ENCODE measurements around the gene ID4. TPM values are rescaled to one million over a fixed set of nuclear protein-coding genes. Genes with fewer than 3 reads are reported as not detected.

Gene ID4
- total and polyA plus RNA-seq, 2 donors (not counting 1 experiment from before 2014, with no cell fraction given): not detected

- TF ChIP-seq EZH2 (IDR thresholded peaks at IDR 0.05; ENCODE audit: borderline replicate concordance, insufficient read depth, low read depth, low read length, poor library complexity, severe bottlenecking) (no peak), CTCF (IDR thresholded peaks at IDR 0.05) (no peak)
- H3K4me1 ChIP-seq (ENCODE audit: control insufficient read depth in 2 of 2, insufficient read depth in 2 of 2, low read length in 2 of 2): no peaks in the 10 kb centered on the region
- H3K27ac ChIP-seq (ENCODE audit: low read length in 2 of 2): no peak overlapping the region
- H3K36me3 ChIP-seq (replicated peaks in 1 of 2; ENCODE audit: control extremely low read depth in 1 of 2, control insufficient read depth in 1 of 2, extremely low read depth in 1 of 2, insufficient read depth in 2 of 2, low read length in 1 of 2): no peaks in the 10 kb centered on the region
- ATAC-seq (ENCODE audit: low read depth): no peak
- no peak overlapping the region for H3K9ac ChIP-seq (ENCODE audit: low read length)
- Mint-ChIP-seq H3K4me3 (no peak overlapping the region), H3K4me1 (no peaks in the 10 kb centered on the region), H3K27ac (no peak overlapping the region), H3K9me3 (ENCODE audit: insufficient read depth) (no peaks in the 10 kb centered on the region), H3K27me3 (no peaks in the 10 kb centered on the region)
- no peak overlapping the region for H3K4me3 ChIP-seq (ENCODE audit: control extremely low read depth in 1 of 5, extremely low read depth in 1 of 5, insufficient read depth in 1 of 5, low read depth in 2 of 5, low read length in 4 of 5)
- no peaks in the 10 kb centered on the region for H4K20me1 ChIP-seq (ENCODE audit: control insufficient read depth, insufficient read depth, low read length, poor library complexity, severe bottlenecking)
- H3K4me2 ChIP-seq (replicated peaks; ENCODE audit: low read depth, low read length, poor library complexity, severe bottlenecking): no peak overlapping the region
- no peak for DNase-seq
- WGBS (ENCODE audit: insufficient coverage): 94% methylated on average over 4 of the region's 4 CpGs
- intact Hi-C loops (cut with micrococcal nuclease): no loop called here
- peaks cover 0 to 3% (median 0%) of the 10 kb centered on the region in 3 donors for H3K9me3 ChIP-seq (ENCODE audit: control extremely low read depth in 1 of 3, control insufficient read depth in 2 of 3, insufficient read depth in 1 of 3, low read length in 2 of 3)
- POLR2A ChIA-PET: no interaction called here
- CTCF ChIA-PET: no interaction called here
- no peak overlapping the region for H2AFZ ChIP-seq (ENCODE audit: insufficient read depth, low read depth, low read length, poor library complexity, severe bottlenecking)
- H3K79me2 ChIP-seq (ENCODE audit: control insufficient read depth, insufficient read depth, low read length): no peaks in the 10 kb centered on the region
- no peaks in the 10 kb centered on the region for H3K27me3 ChIP-seq (replicated peaks in 1 of 4; ENCODE audit: control extremely low read depth in 1 of 4, control insufficient read depth in 3 of 4, insufficient read depth in 4 of 4, low read length in 3 of 4)
Measured at GRCh38 chr6:19857703-19858102, 20.5 kb downstream of the ID4 start.

GRCh38 chr6:19860235-19860877 is 23.2 kb downstream of the ID4 start:
- Mint-ChIP-seq H3K4me1 (no peaks in the 10 kb centered on the region), H3K27ac (no peak overlapping the region), H3K4me3 (no peak overlapping the region), H3K27me3 (no peaks in the 10 kb centered on the region), H3K9me3 (ENCODE audit: insufficient read depth) (no peaks in the 10 kb centered on the region)
- ATAC-seq (ENCODE audit: low read depth): no peak
- Histone ChIP-seq H3K36me3 (replicated peaks in 1 of 2; ENCODE audit: control extremely low read depth in 1 of 2, control insufficient read depth in 1 of 2, extremely low read depth in 1 of 2, insufficient read depth in 2 of 2, low read length in 1 of 2) (no peaks in the 10 kb centered on the region), H3K79me2 (ENCODE audit: control insufficient read depth, insufficient read depth, low read length) (no peaks in the 10 kb centered on the region), H4K20me1 (ENCODE audit: control insufficient read depth, insufficient read depth, low read length, poor library complexity, severe bottlenecking) (no peaks in the 10 kb centered on the region), H2AFZ (ENCODE audit: insufficient read depth, low read depth, low read length, poor library complexity, severe bottlenecking) (no peak overlapping the region), H3K27me3 (replicated peaks in 1 of 4; ENCODE audit: control extremely low read depth in 1 of 4, control insufficient read depth in 3 of 4, insufficient read depth in 4 of 4, low read length in 3 of 4) (no peaks in the 10 kb centered on the region), H3K9ac (ENCODE audit: low read length) (no peak overlapping the region), H3K4me1 (ENCODE audit: control insufficient read depth in 2 of 2, insufficient read depth in 2 of 2, low read length in 2 of 2) (no peaks in the 10 kb centered on the region), H3K4me2 (replicated peaks; ENCODE audit: low read depth, low read length, poor library complexity, severe bottlenecking) (no peak overlapping the region), H3K4me3 (ENCODE audit: control extremely low read depth in 1 of 5, extremely low read depth in 1 of 5, insufficient read depth in 1 of 5, low read depth in 2 of 5, low read length in 4 of 5) (no peak overlapping the region), H3K27ac (ENCODE audit: low read length in 2 of 2) (no peak overlapping the region), H3K9me3 (ENCODE audit: control extremely low read depth in 1 of 3, control insufficient read depth in 2 of 3, insufficient read depth in 1 of 3, low read length in 2 of 3) (peaks cover 0 to 3% (median 0%) of the 10 kb centered on the region in 3 donors)
- 93% methylated on average over 4 of the region's 4 CpGs for WGBS (ENCODE audit: insufficient coverage)
- ChIA-PET POLR2A (no interaction called here), CTCF (no interaction called here)
- no peak for DNase-seq
- intact Hi-C loops (cut with micrococcal nuclease): no loop called here
- TF ChIP-seq CTCF (IDR thresholded peaks at IDR 0.05): no peak
- TF ChIP-seq EZH2 (IDR thresholded peaks at IDR 0.05; ENCODE audit: borderline replicate concordance, insufficient read depth, low read depth, low read length, poor library complexity, severe bottlenecking): no peak

Measured in B cell (primary cell).